ENCODE data around the gene ZNF286A. TPM values are rescaled to one million over a fixed set of nuclear protein-coding genes. Genes with fewer than 3 reads are reported as not detected.
"Not testable (repeated sequence)": the region's sequence is repeated elsewhere in the genome, so short reads cannot be mapped to it uniquely, and the experiment has no call there.

Gene ZNF286A
- 42.2 TPM for polyA plus RNA-seq (2013, experiment 1 of 2)
- 41.7 TPM for polyA plus RNA-seq (2013, experiment 2 of 2)

DNA sequence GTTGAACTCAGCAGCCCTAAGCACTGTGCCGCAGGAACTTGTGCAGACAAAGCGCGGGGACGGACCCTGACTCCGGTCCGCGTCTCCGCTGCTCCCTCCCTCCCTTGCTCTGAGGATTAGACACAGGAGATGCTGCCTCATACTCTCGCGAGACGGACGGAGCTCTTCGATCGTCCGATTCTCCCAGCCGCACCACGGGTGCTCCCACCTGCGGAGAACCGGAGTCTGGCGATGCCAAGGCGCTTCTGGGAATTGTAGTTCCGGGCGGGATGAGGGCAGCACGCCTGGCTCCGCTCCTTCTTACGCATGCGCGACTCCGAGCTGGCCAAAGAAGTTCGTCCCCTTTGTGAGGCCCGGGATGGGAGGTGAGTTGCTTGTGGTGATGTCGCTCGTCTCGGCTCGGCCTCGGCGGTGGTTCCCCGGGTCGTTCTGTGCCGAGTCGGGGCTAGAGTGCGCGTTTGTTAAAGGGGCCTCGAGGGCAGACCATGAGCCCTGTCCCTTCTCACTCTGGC is at the start of gene ZNF286A:
TSS of gene ZNF286A (plus strand) at position 340 of the 512 bp plus-strand sequence. CDS start 578 bp downstream, outside the sequence.
- H2BK5ac ChIP-seq (ENCODE audit: low read length); H3K79me2 ChIP-seq (ENCODE audit: control insufficient read depth, insufficient read depth, low read length); H3K4me2 ChIP-seq (ENCODE audit: low read length); H3K79me1 ChIP-seq (ENCODE audit: low read length); H2AK5ac ChIP-seq (ENCODE audit: low read length); H4K5ac ChIP-seq (ENCODE audit: low read length); H4K8ac ChIP-seq (ENCODE audit: low read depth, low read length); H3K4me1 ChIP-seq (ENCODE audit: control insufficient read depth, low read depth, low read length); H3K18ac ChIP-seq (ENCODE audit: low read length); H3K27ac ChIP-seq (ENCODE audit: low read depth, low read length); H2BK120ac ChIP-seq (ENCODE audit: low read depth, low read length); H3K36me3 ChIP-seq (ENCODE audit: control insufficient read depth, insufficient read depth, low read length); H2BK15ac ChIP-seq (replicated peaks; ENCODE audit: low read depth); H3K27me3 ChIP-seq (ENCODE audit: insufficient read depth, low read length, poor library complexity); H3K23ac ChIP-seq (ENCODE audit: low read length): not testable (repeated sequence)
- WGBS (ENCODE audit: extremely low coverage, insufficient coverage, low lambda C conversion rate), result no CpG with 5 or more reads among the region's 44 CpGs
- peak within 1 kb of the TSS; percentile 64 for H3K9ac ChIP-seq (ENCODE audit: low read length)
- H3K4me3 ChIP-seq (ENCODE audit: low read length), result peak within 1 kb of the TSS; percentile 16
- H3K4ac ChIP-seq (ENCODE audit: low read depth, low read length), result peak within 1 kb of the TSS; percentile 91
- DNase-seq, result peak; percentile 99
- peak within 1 kb of the TSS; percentile 78 for H3K56ac ChIP-seq (ENCODE audit: low read length)

DNA sequence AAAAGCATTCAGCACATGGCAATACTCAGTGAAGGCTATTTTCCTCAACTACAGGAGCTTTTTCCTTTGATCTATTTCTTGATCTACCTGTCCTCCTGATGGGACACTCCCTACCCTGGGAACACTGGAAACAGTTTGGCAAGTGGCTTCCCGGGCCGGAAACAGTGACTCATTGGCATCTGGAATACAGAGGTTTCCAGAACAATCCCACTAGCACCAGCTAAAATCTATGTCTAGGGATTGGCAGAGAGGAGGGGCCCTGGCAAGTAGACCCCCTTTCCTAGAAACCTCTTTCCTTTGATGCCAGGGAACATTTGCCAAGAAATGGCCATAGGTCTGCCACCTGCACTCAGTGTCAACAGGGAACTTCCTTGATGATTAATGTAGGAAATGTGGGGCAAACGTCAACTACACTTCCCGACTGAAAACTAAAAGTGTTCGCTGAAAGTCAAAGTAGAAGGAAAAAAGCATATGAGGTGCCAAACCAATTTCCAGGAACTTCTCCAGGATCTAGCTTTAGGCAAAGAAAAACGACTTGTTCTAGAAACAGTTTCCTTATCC is 49.6 kb upstream of the ZNF286A start:
- Histone ChIP-seq H3K27me3 (ENCODE audit: insufficient read depth, low read length, poor library complexity) (no peaks in the 10 kb centered on the region), H3K18ac (ENCODE audit: low read length) (no peak overlapping the region), H4K8ac (ENCODE audit: low read depth, low read length) (no peak overlapping the region), H4K5ac (ENCODE audit: low read length) (no peak overlapping the region), H3K27ac (ENCODE audit: low read depth, low read length) (no peak overlapping the region), H3K4me1 (ENCODE audit: control insufficient read depth, low read depth, low read length) (no peaks in the 10 kb centered on the region), H2BK120ac (ENCODE audit: low read depth, low read length) (no peak overlapping the region), H3K36me3 (ENCODE audit: control insufficient read depth, insufficient read depth, low read length) (no peaks in the 10 kb centered on the region), H2BK5ac (ENCODE audit: low read length) (no peak overlapping the region), H2BK15ac (replicated peaks; ENCODE audit: low read depth) (no peak overlapping the region), H3K56ac (ENCODE audit: low read length) (no peak overlapping the region), H3K4me2 (ENCODE audit: low read length) (no peak overlapping the region), H3K23ac (ENCODE audit: low read length) (no peak overlapping the region), H2AK5ac (ENCODE audit: low read length) (no peak overlapping the region), H3K4me3 (ENCODE audit: low read length) (no peak overlapping the region), H3K4ac (ENCODE audit: low read depth, low read length) (no peak overlapping the region), H3K79me1 (ENCODE audit: low read length) (no peaks in the 10 kb centered on the region), H3K79me2 (ENCODE audit: control insufficient read depth, insufficient read depth, low read length) (no peaks in the 10 kb centered on the region), H3K9ac (ENCODE audit: low read length) (no peak overlapping the region)
- DNase-seq, result peak; percentile 39
- WGBS (ENCODE audit: extremely low coverage, insufficient coverage, low lambda C conversion rate), result no CpG with 5 or more reads among the region's 6 CpGs

DNA sequence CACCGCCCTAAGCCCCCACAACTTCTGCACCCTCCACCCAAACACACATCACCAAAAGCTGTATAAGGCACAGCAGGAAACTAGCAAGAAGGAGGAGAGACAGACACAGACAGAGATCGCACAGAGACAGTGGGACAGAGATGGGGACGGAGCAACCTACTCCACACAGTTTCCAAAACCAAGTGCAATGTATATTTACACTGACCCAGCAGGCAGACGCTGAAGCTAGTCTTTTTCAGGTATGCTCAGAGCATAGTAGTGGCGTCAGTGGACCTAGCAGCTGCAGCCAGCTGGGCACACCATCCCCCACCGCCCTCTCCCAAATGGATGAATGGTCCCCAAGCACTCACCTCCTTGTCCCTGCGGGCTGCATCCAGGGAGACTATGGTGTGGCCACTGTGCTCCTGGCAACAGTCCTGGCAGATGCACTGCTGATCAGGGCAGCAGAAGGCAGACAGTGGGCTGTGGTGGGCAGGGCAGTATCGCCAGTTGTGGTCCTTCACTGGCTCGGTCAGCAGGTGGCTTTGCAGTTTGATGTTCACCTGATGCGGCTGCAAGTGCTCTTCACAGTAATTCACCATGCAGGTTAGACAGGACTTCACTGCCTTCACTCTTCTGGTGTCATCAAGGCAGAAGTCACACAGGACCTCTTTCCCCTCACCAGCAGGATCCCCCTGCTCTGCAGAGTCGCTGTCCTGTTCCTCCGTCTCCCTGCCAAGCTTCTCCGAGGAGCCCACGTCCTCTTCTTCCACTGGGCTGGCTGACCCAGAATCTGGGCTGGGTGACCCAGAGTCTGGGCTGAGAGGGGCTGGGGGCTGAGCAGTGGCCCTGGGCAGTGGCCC is 48.6 kb upstream of the ZNF286A start:
- Histone ChIP-seq H3K56ac (ENCODE audit: low read length) (no peak overlapping the region), H3K4me3 (ENCODE audit: low read length) (no peak overlapping the region), H3K79me2 (ENCODE audit: control insufficient read depth, insufficient read depth, low read length) (no peaks in the 10 kb centered on the region), H3K9ac (ENCODE audit: low read length) (no peak overlapping the region), H3K27ac (ENCODE audit: low read depth, low read length) (no peak overlapping the region), H2AK5ac (ENCODE audit: low read length) (no peak overlapping the region), H3K79me1 (ENCODE audit: low read length) (no peaks in the 10 kb centered on the region), H2BK120ac (ENCODE audit: low read depth, low read length) (no peak overlapping the region), H3K23ac (ENCODE audit: low read length) (no peak overlapping the region), H3K27me3 (ENCODE audit: insufficient read depth, low read length, poor library complexity) (no peaks in the 10 kb centered on the region), H3K18ac (ENCODE audit: low read length) (no peak overlapping the region), H2BK15ac (replicated peaks; ENCODE audit: low read depth) (no peak overlapping the region), H3K4me2 (ENCODE audit: low read length) (no peak overlapping the region), H2BK5ac (ENCODE audit: low read length) (no peak overlapping the region), H4K5ac (ENCODE audit: low read length) (no peak overlapping the region), H3K36me3 (ENCODE audit: control insufficient read depth, insufficient read depth, low read length) (no peaks in the 10 kb centered on the region), H3K4ac (ENCODE audit: low read depth, low read length) (no peak overlapping the region), H4K8ac (ENCODE audit: low read depth, low read length) (no peak overlapping the region), H3K4me1 (ENCODE audit: control insufficient read depth, low read depth, low read length) (no peaks in the 10 kb centered on the region)
- no peak for DNase-seq
- no CpG with 5 or more reads among the region's 14 CpGs for WGBS (ENCODE audit: extremely low coverage, insufficient coverage, low lambda C conversion rate)

DNA sequence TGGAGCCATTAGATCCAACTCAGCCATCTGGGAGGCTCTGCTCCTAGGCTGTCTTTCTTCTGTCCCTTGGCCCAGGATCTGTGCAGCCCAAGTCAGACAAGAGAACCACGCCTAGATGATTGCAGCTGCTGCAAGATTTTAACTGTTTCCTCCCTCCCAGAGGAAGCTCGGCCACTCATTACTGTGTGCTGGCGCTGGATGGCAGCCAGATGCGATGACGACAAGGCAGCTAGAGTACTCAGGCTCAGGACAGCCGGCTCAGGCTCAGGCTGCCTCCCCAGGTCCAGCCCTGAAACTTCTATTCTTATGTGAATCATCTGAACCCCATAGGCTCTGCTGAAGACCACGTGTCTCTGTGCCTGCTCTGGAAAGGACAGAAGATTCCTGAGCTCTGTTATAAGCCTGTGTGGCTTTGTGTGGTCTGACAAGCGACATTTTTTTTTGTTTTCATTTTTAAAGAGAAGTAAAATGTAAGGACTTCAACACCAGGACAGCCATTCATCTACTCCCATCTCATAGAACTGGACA is 47.9 kb upstream of the ZNF286A start:
- H3K4me2 ChIP-seq (ENCODE audit: low read length), result no peak overlapping the region

DNA sequence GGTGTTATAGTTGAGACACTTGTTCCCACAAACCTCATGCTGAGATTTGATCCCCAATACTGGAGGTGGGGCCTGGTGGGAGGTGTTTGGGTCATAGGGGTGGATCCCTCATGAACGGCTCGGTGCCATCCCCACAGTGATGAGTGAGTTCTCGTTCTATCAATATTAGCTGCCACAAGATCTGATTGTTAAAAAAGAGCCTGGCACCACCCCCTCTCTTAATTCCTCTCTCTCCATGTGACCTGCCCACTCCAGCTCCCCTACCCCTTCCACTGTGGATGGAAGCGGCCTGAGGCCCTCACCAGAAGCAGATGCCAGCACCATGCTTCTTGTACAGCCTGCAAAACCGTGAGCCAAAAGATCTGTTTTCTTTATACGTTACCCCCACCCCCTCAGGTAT is 46.6 kb upstream of the ZNF286A start:
- no peak overlapping the region for H2BK120ac ChIP-seq (ENCODE audit: low read depth, low read length)
- no peaks in the 10 kb centered on the region for H3K27me3 ChIP-seq (ENCODE audit: insufficient read depth, low read length, poor library complexity)
- WGBS (ENCODE audit: extremely low coverage, insufficient coverage, low lambda C conversion rate), result no CpG with 5 or more reads among the region's 6 CpGs
- no peak for DNase-seq
- H2BK5ac ChIP-seq (ENCODE audit: low read length), result no peak overlapping the region
- no peak overlapping the region for H2BK15ac ChIP-seq (replicated peaks; ENCODE audit: low read depth)
- no peak overlapping the region for H2AK5ac ChIP-seq (ENCODE audit: low read length)
- no peaks in the 10 kb centered on the region for H3K79me1 ChIP-seq (ENCODE audit: low read length)
- H3K4me3 ChIP-seq (ENCODE audit: low read length), result no peak overlapping the region
- H3K23ac ChIP-seq (ENCODE audit: low read length), result no peak overlapping the region
- H3K36me3 ChIP-seq (ENCODE audit: control insufficient read depth, insufficient read depth, low read length), result no peaks in the 10 kb centered on the region
- H3K4ac ChIP-seq (ENCODE audit: low read depth, low read length), result no peak overlapping the region
- H3K27ac ChIP-seq (ENCODE audit: low read depth, low read length), result no peak overlapping the region
- no peak overlapping the region for H3K18ac ChIP-seq (ENCODE audit: low read length)
- H3K4me1 ChIP-seq (ENCODE audit: control insufficient read depth, low read depth, low read length), result no peaks in the 10 kb centered on the region
- no peak overlapping the region for H4K5ac ChIP-seq (ENCODE audit: low read length)
- H3K9ac ChIP-seq (ENCODE audit: low read length), result no peak overlapping the region
- H3K4me2 ChIP-seq (ENCODE audit: low read length), result no peak overlapping the region
- no peak overlapping the region for H3K56ac ChIP-seq (ENCODE audit: low read length)
- H3K79me2 ChIP-seq (ENCODE audit: control insufficient read depth, insufficient read depth, low read length), result no peaks in the 10 kb centered on the region
- H4K8ac ChIP-seq (ENCODE audit: low read depth, low read length), result no peak overlapping the region

More for the DNA sequence above, 47.9 kb upstream of the ZNF286A start:
- no peaks in the 10 kb centered on the region for H3K27me3 ChIP-seq (ENCODE audit: insufficient read depth, low read length, poor library complexity)
- H2AK5ac ChIP-seq (ENCODE audit: low read length), result no peak overlapping the region
- H4K8ac ChIP-seq (ENCODE audit: low read depth, low read length), result no peak overlapping the region
- DNase-seq, result peak; percentile 85
- no peaks in the 10 kb centered on the region for H3K79me2 ChIP-seq (ENCODE audit: control insufficient read depth, insufficient read depth, low read length)
- no peak overlapping the region for H3K4ac ChIP-seq (ENCODE audit: low read depth, low read length)
- H3K36me3 ChIP-seq (ENCODE audit: control insufficient read depth, insufficient read depth, low read length), result no peaks in the 10 kb centered on the region
- H3K27ac ChIP-seq (ENCODE audit: low read depth, low read length), result no peak overlapping the region
- H3K18ac ChIP-seq (ENCODE audit: low read length), result no peak overlapping the region
- H3K4me3 ChIP-seq (ENCODE audit: low read length), result no peak overlapping the region
- H3K9ac ChIP-seq (ENCODE audit: low read length), result no peak overlapping the region
- H2BK120ac ChIP-seq (ENCODE audit: low read depth, low read length), result no peak overlapping the region
- WGBS (ENCODE audit: extremely low coverage, insufficient coverage, low lambda C conversion rate), result no CpG with 5 or more reads among the region's 8 CpGs
- no peaks in the 10 kb centered on the region for H3K79me1 ChIP-seq (ENCODE audit: low read length)
- no peak overlapping the region for H4K5ac ChIP-seq (ENCODE audit: low read length)
- H3K23ac ChIP-seq (ENCODE audit: low read length), result no peak overlapping the region
- no peaks in the 10 kb centered on the region for H3K4me1 ChIP-seq (ENCODE audit: control insufficient read depth, low read depth, low read length)
- no peak overlapping the region for H2BK5ac ChIP-seq (ENCODE audit: low read length)
- peak overlapping the region; percentile 53 for H3K56ac ChIP-seq (ENCODE audit: low read length)
- no peak overlapping the region for H2BK15ac ChIP-seq (replicated peaks; ENCODE audit: low read depth)
